WI38 (cell line): ENCODE measurements around the gene CAPN1.

Source experiments
- H3K4me3 ChIP-seq: 2 replicates; pipeline ENCODE4 v1.5.1; 2011; ENCODE audit warnings: low read depth, mild to moderate bottlenecking, control low read depth, low read length
- CTCF ChIP-seq: IDR thresholded peaks from 2 replicates; pipeline ENCODE4 v1.5.1; 2012; ENCODE audit warnings: low read depth, mild to moderate bottlenecking, control low read depth, low read length

Gene CAPN1

GRCh38 chr11:65209711-65210360, 28.1 kb downstream of the CAPN1 start:
- no peak for TF ChIP-seq CTCF

GRCh38 chr11:65210361-65210731, 28.6 kb downstream of the CAPN1 start:
- no peak for TF ChIP-seq CTCF
- no peak overlapping the region for H3K4me3 ChIP-seq

More at GRCh38 chr11:65209711-65210360, 28.1 kb downstream of the CAPN1 start:
- no peak overlapping the region for H3K4me3 ChIP-seq

GRCh38 chr11:65210748-65211147, 29.0 kb downstream of the CAPN1 start:
- no peak overlapping the region for H3K4me3 ChIP-seq
- TF ChIP-seq CTCF, result no peak

- no peak for TF ChIP-seq CTCF
- no peak overlapping the region for H3K4me3 ChIP-seq
Observed at GRCh38 chr11:65211293-65212105, 29.8 kb downstream of the CAPN1 start.

GRCh38 chr11:65212226-65212801, 30.6 kb downstream of the CAPN1 start:
- TF ChIP-seq CTCF, result no peak
- no peak overlapping the region for H3K4me3 ChIP-seq

GRCh38 chr11:65213322-65214211, 31.8 kb downstream of the CAPN1 start:
- TF ChIP-seq CTCF, result no peak
- no peak overlapping the region for H3K4me3 ChIP-seq
